GM18861 (cell line): Measurements from ENCODE around the gene PSMD8.
"Not testable (repeated sequence)": the region's sequence is repeated elsewhere in the genome, so short reads cannot be mapped to it uniquely, and the experiment has no call there.

Experiments
- ATAC-seq: cut with Tn5 transposase; IDR thresholded peaks from one replicate; pipeline ENCODE4 v1.9.1; 2021; ENCODE audit not compliant: unreplicated experiment

PSMD8 gene

GRCh38 chr19:38374332-38375097, at the start of gene PSMD8:
TSS of gene PSMD8 (plus strand) at chr19:38374571. CDS start at chr19:38374602, 31 bp downstream.
- ATAC-seq, result peak; percentile 94

DNA sequence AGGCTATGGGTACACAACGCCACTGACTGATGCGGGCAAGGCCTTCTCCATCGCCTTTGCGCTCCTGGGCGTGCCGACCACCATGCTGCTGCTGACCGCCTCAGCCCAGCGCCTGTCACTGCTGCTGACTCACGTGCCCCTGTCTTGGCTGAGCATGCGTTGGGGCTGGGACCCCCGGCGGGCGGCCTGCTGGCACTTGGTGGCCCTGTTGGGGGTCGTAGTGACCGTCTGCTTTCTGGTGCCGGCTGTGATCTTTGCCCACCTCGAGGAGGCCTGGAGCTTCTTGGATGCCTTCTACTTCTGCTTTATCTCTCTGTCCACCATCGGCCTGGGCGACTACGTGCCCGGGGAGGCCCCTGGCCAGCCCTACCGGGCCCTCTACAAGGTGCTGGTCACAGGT, 47.8 kb upstream of the PSMD8 start:
- no peak for ATAC-seq

DNA sequence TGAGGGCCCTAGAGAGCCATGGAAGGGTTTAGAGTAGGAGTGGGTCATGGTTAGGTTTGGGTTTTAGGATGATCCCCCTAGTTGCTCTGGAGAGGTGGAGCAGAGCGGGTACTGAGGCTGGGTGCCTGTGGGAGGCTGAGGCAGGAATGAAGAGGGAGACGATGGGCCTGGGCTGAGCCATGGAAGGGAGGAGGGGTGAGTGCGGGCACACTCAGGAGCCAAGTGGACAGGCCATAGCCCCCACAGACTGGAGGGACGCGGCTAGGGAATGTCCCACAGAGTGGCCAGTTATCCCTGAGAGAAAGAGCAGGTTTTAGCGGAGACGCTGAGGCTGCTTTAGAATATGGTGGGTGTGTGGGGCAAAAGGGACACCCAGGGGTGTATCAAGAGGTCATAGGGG, 44.7 kb upstream of the PSMD8 start:
- no peak for ATAC-seq

DNA sequence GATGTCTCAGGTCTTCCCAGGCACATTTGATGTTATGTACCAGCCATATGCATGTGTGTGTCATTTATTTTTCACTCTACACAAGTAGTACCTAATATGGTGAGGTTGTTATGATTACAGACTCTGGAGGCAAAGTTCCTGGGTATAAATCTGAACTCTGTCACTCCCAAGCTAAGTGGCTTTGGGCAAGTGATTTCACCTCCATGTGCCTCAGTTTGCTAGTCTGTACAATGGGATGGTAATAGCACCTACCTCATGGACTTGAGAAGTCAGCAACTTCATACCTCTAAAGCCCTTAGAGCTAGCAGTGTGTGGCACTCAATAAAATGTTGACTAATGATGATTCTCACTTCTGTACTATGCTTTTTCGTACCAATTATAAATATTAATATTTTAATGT, 42.6 kb upstream of the PSMD8 start:
- no peak for ATAC-seq

GRCh38 chr19:38333245-38333644, 41.1 kb upstream of the PSMD8 start:
- no peak for ATAC-seq

DNA sequence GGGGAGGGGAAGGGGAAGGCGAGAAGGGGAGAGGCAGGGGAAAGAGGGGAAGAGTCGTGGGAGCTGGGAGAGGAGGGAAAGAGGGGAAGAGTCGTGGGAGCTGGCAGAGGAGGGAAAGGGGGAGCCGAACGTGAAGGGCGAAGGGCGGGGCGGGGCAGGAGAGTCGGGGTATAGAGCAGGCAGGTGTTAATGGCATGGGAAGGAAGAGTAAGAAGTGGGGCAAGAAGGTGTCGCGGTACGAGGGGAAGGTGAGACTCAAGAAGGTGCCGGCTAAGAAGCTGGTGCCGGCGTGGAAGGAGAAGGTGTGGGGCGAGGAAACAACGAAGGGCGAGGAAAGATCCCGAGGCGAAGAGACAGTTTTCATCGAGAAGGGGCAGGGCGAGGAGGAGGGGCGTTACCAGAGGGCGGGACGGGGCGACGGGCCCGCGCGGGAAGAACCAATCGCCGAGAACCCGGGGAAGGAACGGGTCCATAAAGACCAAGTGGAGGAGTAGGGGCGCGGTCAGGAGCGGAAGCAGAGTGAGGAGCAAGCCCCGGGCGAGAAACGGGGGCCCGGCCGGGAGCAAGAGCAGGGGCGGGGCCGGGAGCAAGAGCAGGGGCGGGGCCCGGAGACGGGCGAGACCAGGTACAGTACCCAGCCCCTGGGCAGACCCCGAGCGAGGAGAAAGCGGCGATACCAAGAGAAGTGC, 38.3 kb upstream of the PSMD8 start:
- peak; percentile 49 for ATAC-seq

DNA sequence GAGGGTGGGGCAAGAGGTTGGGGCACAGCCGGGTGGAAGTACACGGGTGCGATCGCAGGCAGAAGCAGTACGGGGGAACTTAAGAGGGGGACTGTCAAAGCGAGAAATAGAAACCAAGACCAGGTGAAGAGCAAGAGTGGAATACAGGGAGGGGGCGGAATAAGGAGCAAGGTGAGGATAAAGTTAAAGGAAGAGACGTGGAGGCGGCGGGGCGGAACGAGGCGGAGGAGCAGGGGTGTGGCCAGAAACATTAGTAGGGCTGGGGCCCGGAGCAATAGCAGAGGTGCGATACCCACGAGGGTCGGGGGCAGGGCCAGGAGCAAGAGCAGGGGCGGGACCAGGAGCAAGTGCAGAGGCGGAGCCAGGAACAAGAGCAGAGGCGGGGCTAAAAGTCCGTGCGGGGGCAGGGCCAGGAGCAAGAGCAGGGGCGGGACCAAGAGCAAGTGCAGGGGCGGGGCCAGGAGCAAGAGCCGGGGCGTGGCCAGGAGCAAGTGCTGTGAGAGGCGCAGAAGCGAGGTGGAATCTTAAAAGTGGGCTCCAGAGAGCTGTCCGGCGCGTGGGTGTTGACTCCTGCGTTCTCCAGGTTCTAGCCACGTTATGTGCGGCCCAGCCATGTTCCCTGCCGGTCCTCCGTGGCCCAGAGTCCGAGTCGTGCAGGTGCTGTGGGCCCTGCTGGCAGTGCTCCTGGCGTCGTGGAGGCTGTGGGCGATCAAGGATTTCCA, 37.6 kb upstream of the PSMD8 start:
- peak; percentile 30 for ATAC-seq

GRCh38 chr19:38337360-38337653, 37.1 kb upstream of the PSMD8 start:
- no peak for ATAC-seq

GRCh38 chr19:38339011-38339410, 35.4 kb upstream of the PSMD8 start:
- not testable (repeated sequence) for ATAC-seq

GRCh38 chr19:38340927-38341326, 33.4 kb upstream of the PSMD8 start:
- no peak for ATAC-seq

- no peak for ATAC-seq
Observed at GRCh38 chr19:38346837-38347236, 27.5 kb upstream of the PSMD8 start.

- ATAC-seq, result no peak
Observed at GRCh38 chr19:38350883-38351282, 23.5 kb upstream of the PSMD8 start.

DNA sequence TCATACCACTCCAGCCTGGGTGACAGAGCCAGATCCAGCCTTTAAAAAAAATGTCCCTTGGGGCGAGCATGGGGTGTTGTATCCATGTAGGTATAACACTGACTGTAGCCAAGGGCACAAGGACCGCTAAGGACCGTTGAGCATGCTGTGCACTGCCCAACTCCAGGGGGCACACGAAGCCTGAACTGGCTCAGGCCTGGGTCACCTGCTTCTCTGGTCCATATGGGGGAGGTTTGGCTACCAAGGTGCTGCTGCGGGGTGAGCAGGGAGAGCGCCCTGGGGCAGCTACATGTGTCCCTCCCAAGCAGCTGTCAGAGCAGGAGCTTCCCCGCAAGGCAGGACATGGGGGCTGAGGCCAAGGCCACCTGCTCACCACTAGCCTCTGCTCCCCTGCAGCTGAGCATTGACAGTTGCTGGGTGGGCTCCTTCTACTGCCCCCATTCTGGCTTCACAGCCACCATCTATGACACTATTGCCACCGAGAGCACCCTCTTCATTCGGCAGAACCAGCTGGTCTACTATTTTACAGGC, 22.4 kb upstream of the PSMD8 start:
- ATAC-seq, result no peak

- ATAC-seq, result no peak
Observed at GRCh38 chr19:38352611-38353010, 21.8 kb upstream of the PSMD8 start.

GRCh38 chr19:38355728-38356725, 18.3 kb upstream of the PSMD8 start:
- ATAC-seq, result no peak

- no peak for ATAC-seq
Observed at GRCh38 chr19:38358071-38358470, 16.3 kb upstream of the PSMD8 start.

DNA sequence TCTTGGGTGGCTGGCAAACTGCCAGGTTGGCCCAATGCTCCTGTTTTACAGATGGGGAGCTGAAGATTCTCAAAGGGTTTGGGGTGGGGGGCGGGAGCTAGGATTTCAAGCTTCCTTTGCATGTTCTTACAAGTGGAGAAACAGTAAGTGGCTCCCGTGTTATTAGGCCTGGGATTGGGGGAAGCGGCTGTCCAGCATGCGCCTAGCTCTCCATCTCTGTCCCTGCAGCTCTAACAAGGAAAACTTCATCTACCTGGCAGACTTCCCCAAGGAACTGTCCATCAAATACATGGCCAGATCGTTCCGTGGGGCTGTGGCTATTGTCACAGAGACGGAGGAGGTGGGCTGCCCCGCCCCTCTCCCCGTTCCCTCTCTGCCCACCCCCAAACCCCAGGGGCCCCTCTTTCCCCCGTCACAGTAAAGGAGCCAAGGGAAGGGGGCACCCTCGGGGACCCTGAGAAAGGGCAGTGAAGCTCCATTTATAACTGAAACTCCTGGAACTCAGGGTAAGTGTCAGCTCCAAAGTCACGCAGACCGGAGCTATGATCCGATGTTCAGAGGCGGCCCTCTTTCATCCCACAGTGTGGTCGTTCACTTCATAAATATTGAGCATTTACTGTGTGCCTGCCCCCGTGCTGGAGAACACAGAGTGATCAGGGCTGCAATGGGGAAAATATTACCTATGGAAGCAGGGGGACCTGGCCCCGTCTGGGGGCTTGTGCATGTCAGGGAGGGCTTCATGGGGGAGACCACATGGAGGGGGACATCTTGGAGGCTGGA, 14.9 kb upstream of the PSMD8 start:
- no peak for ATAC-seq

DNA sequence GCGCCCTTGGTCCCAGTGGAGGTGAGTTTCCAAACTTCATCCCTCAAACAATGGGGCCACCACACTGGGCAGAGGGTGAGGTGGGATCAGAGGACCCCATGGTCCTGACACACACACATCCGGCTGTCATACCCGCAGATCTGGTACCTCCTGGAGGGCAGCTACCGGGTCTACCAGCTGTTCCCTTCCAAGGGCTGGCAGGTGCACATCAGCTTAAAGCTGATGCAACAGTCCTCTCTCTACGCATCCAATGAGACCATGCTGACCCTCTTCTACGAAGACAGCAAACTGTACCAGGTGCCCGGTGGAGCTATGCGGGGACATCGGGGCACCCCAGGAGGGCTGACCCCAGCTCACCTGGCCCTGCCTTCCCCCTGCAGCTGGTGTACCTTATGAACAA, 14.0 kb upstream of the PSMD8 start:
- ATAC-seq, result no peak

DNA sequence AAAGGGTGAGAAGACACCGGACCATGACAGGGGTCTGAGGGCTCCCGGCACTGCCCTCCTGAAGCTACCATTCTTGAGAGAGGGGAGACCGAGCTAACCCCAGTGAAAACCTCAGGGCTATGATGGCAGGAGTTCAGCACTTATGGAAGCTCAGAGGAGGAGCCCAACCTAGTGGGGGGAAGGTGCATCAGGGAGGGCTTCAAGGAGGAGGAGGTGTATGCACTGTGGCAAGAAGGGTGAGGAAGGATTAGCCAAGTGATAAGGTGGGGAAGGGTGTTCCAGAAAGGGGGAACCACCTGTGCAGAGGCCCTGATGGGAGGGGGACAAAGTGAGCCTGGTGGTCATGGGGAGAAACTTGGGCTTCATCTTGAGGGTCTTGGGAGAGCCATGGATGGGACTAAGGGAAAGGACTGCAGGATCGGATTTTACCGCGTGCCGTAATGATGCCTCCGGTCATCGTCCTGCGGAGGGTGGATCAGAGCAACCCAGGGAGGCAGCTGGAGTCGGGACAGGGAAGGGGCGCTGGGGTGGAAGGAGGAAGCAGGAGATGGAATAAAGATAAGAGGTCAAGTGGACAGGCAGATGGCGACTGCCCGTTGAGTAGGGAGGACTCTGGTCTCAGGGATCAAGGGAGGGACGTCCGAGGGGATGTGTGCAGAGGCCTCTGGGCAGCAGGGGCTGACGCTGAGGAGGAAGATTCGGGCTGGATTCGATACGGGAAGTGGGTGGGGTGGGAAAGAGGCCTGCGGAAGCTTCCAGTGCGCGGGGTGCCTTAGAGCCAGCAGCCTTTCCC, 13.3 kb upstream of the PSMD8 start:
- no peak for ATAC-seq
